K562 (cell line): ENCODE data around the gene TACC3. TPM values are rescaled to one million over a fixed set of nuclear protein-coding genes. Genes with fewer than 3 reads are reported as not detected.

Source experiments
- CTCFL ChIP-seq: IDR thresholded peaks from 2 replicates; pipeline ENCODE4 v1.6.1; 2011; ENCODE audit warnings: borderline replicate concordance, low read depth, mild to moderate bottlenecking, moderate library complexity, low read length; ENCODE audit not compliant: insufficient read depth, poor library complexity, severe bottlenecking
- ETV6 ChIP-seq, 3 experiments: fragments of 150-350 bp in 1 of 3; sonication (generic) in 1 of 3; formaldehyde crosslinking in 1 of 3; IDR thresholded peaks; 2 replicates each; pipeline versions ENCODE4 v1.6.1 to v1.8.0; 2014 to 2022; ENCODE audit warnings: borderline replicate concordance in 2 of 3, low read depth in 2 of 3, antibody characterized with exemption in 1 of 3, low read length in 1 of 3, mild to moderate bottlenecking in 1 of 3, missing genetic modification reagents in 1 of 3
- FOXJ2 ChIP-seq: fragments of 200-800 bp; sonication (Bioruptor generic); IDR thresholded peaks from 2 replicates; pipeline ENCODE4 v1.6.1; 2016; ENCODE audit warnings: missing genetic modification characterization, missing compliant biosample characterization
- HDAC3 ChIP-seq: fragments of 450-650 bp; IDR thresholded peaks from 2 replicates; pipeline ENCODE4 v1.6.1; 2018; ENCODE audit warnings: borderline replicate concordance, mild to moderate bottlenecking, moderate library complexity; ENCODE audit not compliant: partially characterized antibody
- HNRNPH1 ChIP-seq: fragments of 200-400 bp; formaldehyde crosslinking; optimal IDR thresholded peaks from 2 replicates; pipeline ENCODE3; 2017; ENCODE audit warnings: low read depth, mild to moderate bottlenecking, low read length, moderate library complexity
- HNRNPUL1 ChIP-seq: fragments of 200-400 bp; formaldehyde crosslinking; IDR thresholded peaks from 2 replicates; pipeline ENCODE4 v1.6.1; 2017; ENCODE audit warnings: low read length
- LCOR ChIP-seq: sonication (generic); formaldehyde crosslinking; IDR thresholded peaks from 2 replicates; pipeline ENCODE4 v1.8.0; 2022; ENCODE audit warnings: mild to moderate bottlenecking, missing genetic modification reagents
- MLLT1 ChIP-seq, 2 experiments: fragments of 450-650 bp; IDR thresholded peaks; 2 replicates each; pipeline ENCODE4 v1.6.1; 2016
- PHF8 ChIP-seq: fragments of 200-600 bp; sonication (generic); IDR thresholded peaks from 2 replicates; pipeline ENCODE4 v1.6.1; 2012; ENCODE audit warnings: mixed run types, mild to moderate bottlenecking, inconsistent platforms, low read length, moderate library complexity, borderline replicate concordance
- TAL1 ChIP-seq: fragments of 450-650 bp; IDR thresholded peaks from 2 replicates; pipeline ENCODE4 v1.6.1; 2016; ENCODE audit warnings: mild to moderate bottlenecking
- TCF15 ChIP-seq: fragments of 250-450 bp; sonication (Bioruptor Pico); IDR thresholded peaks from 2 replicates; pipeline ENCODE4 v1.8.0; 2022; ENCODE audit warnings: moderate library complexity, mild to moderate bottlenecking, inconsistent platforms
- ZHX1 ChIP-seq: fragments of 150-350 bp; conservative IDR thresholded peaks from 2 replicates; pipeline ENCODE4 v1.6.1; 2014; ENCODE audit warnings: low read length
- ZNF124 ChIP-seq: sonication (generic); formaldehyde crosslinking; IDR thresholded peaks from 2 replicates; pipeline ENCODE4 v1.8.1; 2022; ENCODE audit warnings: missing genetic modification reagents
- ZNF174 ChIP-seq: fragments of 250-450 bp; sonication (Bioruptor Pico); IDR thresholded peaks from 2 replicates; pipeline ENCODE4 v1.4.0; 2020; ENCODE audit warnings: mild to moderate bottlenecking
- ZNF449 ChIP-seq: fragments of 250-450 bp; sonication (Bioruptor Pico); IDR thresholded peaks from 2 replicates; pipeline ENCODE4 v1.8.0; 2022; ENCODE audit warnings: moderate library complexity, mild to moderate bottlenecking, inconsistent platforms
- ZNF512 ChIP-seq: IDR thresholded peaks from 2 replicates; pipeline ENCODE4 v1.6.1; 2016; ENCODE audit warnings: missing genetic modification characterization, missing compliant biosample characterization
- polyA plus RNA-seq, 8 experiments: library from polyadenylated mRNA; depleted of rRNA in 4 of 8; stranded (reverse) in 5 of 8; unstranded in 3 of 8; fragments of >200 nt; fragmentation: Nextera tagmentation in 2 of 8; fragmentation: Illumina TruSeq in 1 of 8; extraction: Ambion mirVana in 2 of 8; extraction: Trizol in 1 of 8; gene quantifications; 2 replicates each; pipeline versions ENCODE4 v1.2.1 to v1.2.3, GENCODE V29; 2011 to 2014; ENCODE audit warnings: inconsistent platforms in 1 of 8, missing spikeins in 1 of 8
- total RNA-seq, 7 experiments: library from RNA; depleted of rRNA in 6 of 7; stranded (reverse); fragments of >200 nt in 6 of 7; fragmentation: Illumina TruSeq in 2 of 7; extraction: Trizol in 2 of 7; gene quantifications; 2 replicates each; pipeline versions ENCODE4 v1.2.1 to v1.2.3, GENCODE V29; 2011 to 2021; ENCODE audit warnings: low replicate concordance in 1 of 7

The TACC3 gene
- total and polyA plus RNA-seq, 9 of the 15 experiments (the other 6 are each of a cell fraction or from before 2014, with no cell fraction given): 1.9 to 122 (median 55.6) TPM

GRCh38 chr4:1683736-1684505 lies 37.4 kb upstream of the TACC3 start, which contains the start of gene FAM53A (continued):
- TF ChIP-seq ZNF449 (no peak), HDAC3 (no peak), TAL1 (no peak), ZNF512 (no peak), ZNF124 (0 out of 2 replicates have a peak, but pooled peaks have one; percentile 44), HNRNPH1 (no peak), LCOR (CRISPR knock-in tag) (no peak), CTCFL (peak; percentile 48), FOXJ2 (tag) (no peak), ETV6 (IDR thresholded peaks at IDR 0.05; ENCODE audit: borderline replicate concordance in 1 of 2, low read depth in 2 of 2, low read length in 1 of 2) (no peak), ETV6 (CRISPR knock-in tag; IDR thresholded peaks at IDR 0.05; ENCODE audit: borderline replicate concordance) (peak; percentile 93; the same call in 1 of the 2 replicates), PHF8 (peak; percentile 82; the same call in 1 of the 2 replicates), ZNF174 (CRISPR knock-in tag) (no peak), MLLT1 (IDR thresholded peaks at IDR 0.05) (no peak), TCF15 (CRISPR knock-in tag) (0 out of 2 replicates have a peak, but pooled peaks have one; percentile 17), HNRNPUL1 (no peak), ZHX1 (no peak)
